ENCODE results near the gene MRPL55. TPM values are rescaled to one million over a fixed set of nuclear protein-coding genes. Genes with fewer than 3 reads are reported as not detected.

MRPL55 gene
- polyA plus RNA-seq, 1 experiment, result 80.8 TPM

DNA sequence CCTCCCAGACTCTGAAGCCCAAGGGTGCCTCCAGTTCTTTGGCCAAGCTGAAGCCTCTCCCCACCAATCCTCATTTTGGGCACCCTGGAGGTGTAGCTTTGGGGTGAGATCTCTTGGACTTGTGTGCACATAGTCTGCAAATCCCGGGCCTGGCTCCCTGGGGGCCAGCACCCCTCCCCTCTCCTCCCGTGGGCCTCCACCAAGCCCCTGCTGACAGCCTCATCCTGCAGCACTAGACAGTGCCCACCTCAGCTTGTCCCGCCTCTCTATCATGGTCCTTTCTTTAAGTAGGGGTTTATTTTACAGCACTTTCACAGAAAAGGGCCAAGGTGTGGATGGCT is 43.8 kb upstream of the MRPL55 start:
- TF ChIP-seq, protein P1, sequence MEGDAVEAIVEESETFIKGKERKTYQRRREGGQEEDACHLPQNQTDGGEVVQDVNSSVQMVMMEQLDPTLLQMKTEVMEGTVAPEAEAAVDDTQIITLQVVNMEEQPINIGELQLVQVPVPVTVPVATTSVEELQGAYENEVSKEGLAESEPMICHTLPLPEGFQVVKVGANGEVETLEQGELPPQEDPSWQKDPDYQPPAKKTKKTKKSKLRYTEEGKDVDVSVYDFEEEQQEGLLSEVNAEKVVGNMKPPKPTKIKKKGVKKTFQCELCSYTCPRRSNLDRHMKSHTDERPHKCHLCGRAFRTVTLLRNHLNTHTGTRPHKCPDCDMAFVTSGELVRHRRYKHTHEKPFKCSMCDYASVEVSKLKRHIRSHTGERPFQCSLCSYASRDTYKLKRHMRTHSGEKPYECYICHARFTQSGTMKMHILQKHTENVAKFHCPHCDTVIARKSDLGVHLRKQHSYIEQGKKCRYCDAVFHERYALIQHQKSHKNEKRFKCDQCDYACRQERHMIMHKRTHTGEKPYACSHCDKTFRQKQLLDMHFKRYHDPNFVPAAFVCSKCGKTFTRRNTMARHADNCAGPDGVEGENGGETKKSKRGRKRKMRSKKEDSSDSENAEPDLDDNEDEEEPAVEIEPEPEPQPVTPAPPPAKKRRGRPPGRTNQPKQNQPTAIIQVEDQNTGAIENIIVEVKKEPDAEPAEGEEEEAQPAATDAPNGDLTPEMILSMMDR (IDR thresholded peaks at IDR 0.05; ENCODE audit: insufficient read depth, low read depth, low read length), result no peak
- Histone ChIP-seq H3K36me3 (ENCODE audit: control insufficient read depth, insufficient read depth, low read length) (peaks cover 7% of the 10 kb centered on the region), H3K27me3 (ENCODE audit: control insufficient read depth, insufficient read depth, low read length) (no peaks in the 10 kb centered on the region), H3K4me3 (ENCODE audit: low read depth, low read length) (no peak overlapping the region)
- POLR2A ChIA-PET, result no interaction called here
- no peak for DNase-seq (ENCODE audit: low read depth)
- CTCF ChIA-PET, result interaction anchor here (1.6 to 3.2 kb wide), 2 partner anchors 12 to 347 kb away, joined by 4 to 12 read pairs; partner anchors contain the start of gene IBA57

DNA sequence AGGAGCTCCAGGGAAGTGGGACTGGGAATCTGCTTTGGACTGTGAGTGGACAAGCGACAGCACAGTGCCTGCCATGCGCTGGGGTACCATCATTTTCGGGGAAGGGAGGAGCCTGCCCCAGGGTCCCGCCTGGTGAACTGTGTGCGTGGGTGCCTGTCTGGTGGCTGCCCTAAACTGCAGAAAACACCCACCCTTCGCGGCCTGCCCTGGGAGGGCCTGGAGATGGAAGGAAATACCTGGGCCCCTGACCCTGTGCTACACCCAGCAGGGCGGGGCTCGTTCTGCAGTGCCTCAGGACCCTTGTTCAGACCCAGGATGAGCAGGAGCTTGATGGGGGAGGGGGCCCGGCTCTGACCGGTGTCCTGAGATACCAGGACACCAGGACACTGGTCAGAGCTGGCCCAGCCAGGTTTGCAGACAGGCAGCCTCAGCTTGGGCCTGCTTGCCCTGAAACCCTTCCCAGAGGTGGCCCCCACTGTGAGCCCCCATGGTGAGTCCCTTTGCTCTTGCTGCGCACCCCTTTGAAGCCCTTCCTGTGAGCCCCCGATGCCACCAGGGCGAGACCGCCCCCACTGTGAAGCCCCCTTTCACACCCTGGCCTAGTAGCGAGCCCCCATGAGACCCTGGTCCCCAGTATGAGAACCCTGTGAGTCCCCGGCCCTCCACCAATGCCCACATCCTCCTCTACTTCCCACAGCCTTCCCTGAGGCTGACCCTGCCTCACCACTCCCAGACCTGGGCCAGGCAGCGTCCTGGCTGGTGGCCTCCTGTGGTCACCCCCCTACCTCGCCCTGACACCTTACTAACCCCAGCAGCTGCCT is 43.2 kb upstream of the MRPL55 start:
- POLR2A ChIA-PET, result no interaction called here
- no peak for DNase-seq (ENCODE audit: low read depth)
- CTCF ChIA-PET, result interaction anchor here (1.2 to 3.2 kb wide), 4 partner anchors 12 to 348 kb away, joined by 3 to 12 read pairs (median 4); partner anchors contain the start of genes GUK1 and IBA57

DNA sequence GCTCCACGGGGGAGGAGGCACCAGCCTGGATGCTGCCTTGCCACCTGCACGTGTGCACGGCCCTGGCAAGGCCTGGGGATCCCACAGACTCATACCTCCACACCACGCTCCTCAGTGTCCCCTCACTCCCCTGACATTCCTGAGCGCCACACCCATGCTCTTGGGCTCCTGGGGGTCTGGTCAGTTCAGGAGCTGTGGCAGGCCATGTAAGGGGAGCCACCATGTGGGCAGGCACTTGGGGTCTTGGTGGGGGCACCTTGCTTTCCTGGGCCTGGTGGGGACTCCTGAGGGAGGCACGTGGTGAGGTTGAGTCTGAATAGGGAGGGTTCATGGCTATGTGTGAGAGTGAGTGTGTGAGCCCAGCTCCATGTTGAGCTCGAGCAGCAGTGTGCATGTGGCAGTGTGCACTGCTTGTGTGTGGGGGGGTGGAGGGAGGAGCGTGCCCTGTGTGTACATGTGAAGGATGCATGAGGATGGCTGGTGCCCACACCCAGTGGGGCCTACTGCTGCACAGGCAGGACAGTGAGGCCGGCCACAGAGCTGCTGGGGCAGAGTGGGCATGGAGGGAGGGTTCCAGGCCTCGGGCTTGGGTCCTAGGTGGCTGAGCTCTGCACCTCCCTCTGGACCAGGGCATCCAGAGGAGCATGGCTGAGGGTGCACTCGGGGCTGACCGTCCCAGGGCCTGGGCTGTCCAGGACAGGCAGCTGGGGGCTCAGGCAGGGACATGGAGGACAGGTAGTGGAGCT is 42.3 kb upstream of the MRPL55 start:
- H3K4me3 ChIP-seq (ENCODE audit: low read depth, low read length), result no peak overlapping the region
- ChIA-PET CTCF (interaction anchor here (0.8 to 3.2 kb wide), 5 partner anchors 10 to 21 kb away, joined by 3 to 12 read pairs (median 4); partner anchors contain the start of genes GUK1 and IBA57), POLR2A (no interaction called here)

More for the DNA sequence above, 43.2 kb upstream of the MRPL55 start:
- TF ChIP-seq, protein P1 (IDR thresholded peaks at IDR 0.05; ENCODE audit: insufficient read depth, low read depth, low read length), result no peak
- Histone ChIP-seq H3K4me3 (ENCODE audit: low read depth, low read length) (no peak overlapping the region), H3K27me3 (ENCODE audit: control insufficient read depth, insufficient read depth, low read length) (no peaks in the 10 kb centered on the region), H3K36me3 (ENCODE audit: control insufficient read depth, insufficient read depth, low read length) (peaks cover 9% of the 10 kb centered on the region)

DNA sequence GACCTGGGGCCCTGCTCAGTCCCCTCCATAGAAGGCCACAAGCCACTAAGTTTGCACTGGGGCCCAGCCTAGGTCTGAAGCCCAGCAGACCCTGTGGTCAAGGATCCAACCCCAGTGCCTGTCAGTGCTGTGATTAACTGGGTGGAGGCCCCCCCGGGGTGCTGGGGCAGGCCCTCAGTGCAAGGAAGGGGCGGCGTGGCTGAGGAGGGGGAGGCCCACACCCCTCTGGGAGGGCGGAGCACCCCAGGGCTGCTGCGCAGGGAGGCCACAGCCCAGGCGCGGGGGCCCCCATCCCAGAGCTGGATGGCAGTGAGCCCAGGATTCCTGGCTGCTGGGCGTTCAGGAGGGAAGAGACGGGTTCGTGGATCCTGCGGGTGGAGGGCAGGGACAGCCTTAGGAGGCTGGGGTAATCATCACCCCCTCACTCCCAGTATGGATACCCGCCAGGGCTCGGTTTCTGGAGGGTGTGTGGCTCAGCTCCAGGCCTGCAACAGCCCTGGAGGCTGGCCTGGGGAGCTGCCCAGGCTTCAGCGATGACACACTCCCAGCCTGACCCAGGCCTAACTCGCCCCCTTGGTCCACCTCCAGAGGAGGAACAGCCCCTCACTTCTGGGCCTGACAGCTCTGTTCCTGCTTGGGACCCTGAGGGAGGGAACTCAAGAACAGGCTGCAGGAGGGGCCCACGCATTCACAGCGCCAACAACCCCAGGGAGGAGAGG is 41.5 kb upstream of the MRPL55 start:
- ChIA-PET CTCF (interaction anchor here (0.8 to 1.8 kb wide), 4 partner anchors 10 to 14 kb away, joined by 3 to 7 read pairs (median 4); partner anchors contain the start of gene GUK1), POLR2A (no interaction called here)
- no peak for DNase-seq (ENCODE audit: low read depth)
- no peaks in the 10 kb centered on the region for H3K27me3 ChIP-seq (ENCODE audit: control insufficient read depth, insufficient read depth, low read length)
- H3K36me3 ChIP-seq (ENCODE audit: control insufficient read depth, insufficient read depth, low read length), result peaks cover 17% of the 10 kb centered on the region
- TF ChIP-seq, protein P1 (IDR thresholded peaks at IDR 0.05; ENCODE audit: insufficient read depth, low read depth, low read length), result no peak
- H3K4me3 ChIP-seq (ENCODE audit: low read depth, low read length), result no peak overlapping the region

More for the DNA sequence above, 42.3 kb upstream of the MRPL55 start:
- DNase-seq (ENCODE audit: low read depth), result no peak
- TF ChIP-seq, protein P1 (IDR thresholded peaks at IDR 0.05; ENCODE audit: insufficient read depth, low read depth, low read length), result no peak
- Histone ChIP-seq H3K36me3 (ENCODE audit: control insufficient read depth, insufficient read depth, low read length) (peaks cover 14% of the 10 kb centered on the region), H3K27me3 (ENCODE audit: control insufficient read depth, insufficient read depth, low read length) (no peaks in the 10 kb centered on the region)
